Esophagus muscularis mucosa (tissue), 3 donors: ENCODE results near the gene PYDC1.

Source experiments
- CTCF ChIP-seq, 3 experiments: fragments of 200-600 bp in 2 of 3; fragments of 450-650 bp in 1 of 3; sonication (generic) in 2 of 3; IDR thresholded peaks; one replicate each; pipeline ENCODE4 v1.5.1; 2017 to 2019; ENCODE audit warnings: antibody characterized with exemption in 3 of 3, mild to moderate bottlenecking in 2 of 3, moderate library complexity in 1 of 3
- POLR2A ChIP-seq: fragments of 450-650 bp; IDR thresholded peaks from one replicate; pipeline ENCODE4 v1.6.1; 2017; ENCODE audit warnings: antibody characterized with exemption, moderate library complexity, mild to moderate bottlenecking, low read depth
- POLR2AphosphoS5 ChIP-seq, 2 donors: sonication (generic); formaldehyde crosslinking; IDR thresholded peaks; one replicate each; pipeline ENCODE4 v1.6.1; 2017; ENCODE audit warnings: antibody characterized with exemption in 2 of 2

- TF ChIP-seq CTCF (IDR thresholded peaks at IDR 0.05) (no peak), POLR2A (no peak), POLR2AphosphoS5 (IDR thresholded peaks at IDR 0.05) (no peak)
Observed at GRCh38 chr16:31262084-31262483, 45.1 kb upstream of the PYDC1 start.
